ENCODE measurements around the gene ADA. TPM values are rescaled to one million over a fixed set of nuclear protein-coding genes. Genes with fewer than 3 reads are reported as not detected.
A peak's percentile ranks its signal among the peaks of the same experiment; 100 is the strongest.

ADA gene
- polyA plus RNA-seq, 1 experiment, result 12.6 TPM

GRCh38 chr20:44643596-44644229 lies 7.8 kb downstream of the ADA start:
- Histone ChIP-seq H3K9me3 (ENCODE audit: control insufficient read depth, insufficient read depth, low read length) (peaks cover 8% of the 10 kb centered on the region), H3K4me3 (ENCODE audit: low read depth, low read length) (no peak overlapping the region), H3K27me3 (ENCODE audit: control insufficient read depth, insufficient read depth, low read length) (peaks cover 2% of the 10 kb centered on the region), H3K27ac (ENCODE audit: low read depth, low read length) (peak overlapping the region; percentile 52)
- TF ChIP-seq CTCF (IDR thresholded peaks at IDR 0.05; ENCODE audit: low read depth, low read length), result no peak
- CTCF ChIA-PET, result interaction anchor here (2.2 kb wide), 1 partner anchor 40 kb away, joined by 5 read pairs; no protein-coding TSS in a partner anchor
- POLR2A ChIA-PET, result no interaction called here
- no peak for DNase-seq (ENCODE audit: low read depth, low spot score)

DNA sequence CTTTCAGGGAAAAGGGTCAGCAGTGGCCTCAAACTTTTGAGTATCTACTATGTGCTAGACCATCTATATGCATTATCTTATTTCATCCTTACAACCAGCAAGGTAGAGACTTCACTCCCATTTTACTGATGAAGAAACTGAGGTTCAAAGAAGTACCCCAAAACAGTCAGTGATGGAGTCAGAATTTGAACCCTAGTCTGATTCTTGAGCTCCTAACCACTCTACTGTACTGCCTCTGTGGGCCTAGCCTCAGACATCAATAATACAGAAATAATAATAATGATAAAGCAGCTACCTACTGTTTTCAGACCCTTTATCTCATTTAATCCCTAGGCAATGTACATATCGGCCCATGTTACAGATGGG lies 8.4 kb downstream of the ADA start:
- Histone ChIP-seq H3K27me3 (ENCODE audit: control insufficient read depth, insufficient read depth, low read length) (peaks cover under 1% of the 10 kb centered on the region), H3K27ac (ENCODE audit: low read depth, low read length) (peak overlapping the region; percentile 52), H3K9me3 (ENCODE audit: control insufficient read depth, insufficient read depth, low read length) (peaks cover 8% of the 10 kb centered on the region), H3K4me3 (ENCODE audit: low read depth, low read length) (no peak overlapping the region)
- ChIA-PET POLR2A (no interaction called here), CTCF (interaction anchor here (2.2 kb wide), 1 partner anchor 41 kb away, joined by 5 read pairs; no protein-coding TSS in a partner anchor)
- no peak for TF ChIP-seq CTCF (IDR thresholded peaks at IDR 0.05; ENCODE audit: low read depth, low read length)
- no peak for DNase-seq (ENCODE audit: low read depth, low spot score)

DNA sequence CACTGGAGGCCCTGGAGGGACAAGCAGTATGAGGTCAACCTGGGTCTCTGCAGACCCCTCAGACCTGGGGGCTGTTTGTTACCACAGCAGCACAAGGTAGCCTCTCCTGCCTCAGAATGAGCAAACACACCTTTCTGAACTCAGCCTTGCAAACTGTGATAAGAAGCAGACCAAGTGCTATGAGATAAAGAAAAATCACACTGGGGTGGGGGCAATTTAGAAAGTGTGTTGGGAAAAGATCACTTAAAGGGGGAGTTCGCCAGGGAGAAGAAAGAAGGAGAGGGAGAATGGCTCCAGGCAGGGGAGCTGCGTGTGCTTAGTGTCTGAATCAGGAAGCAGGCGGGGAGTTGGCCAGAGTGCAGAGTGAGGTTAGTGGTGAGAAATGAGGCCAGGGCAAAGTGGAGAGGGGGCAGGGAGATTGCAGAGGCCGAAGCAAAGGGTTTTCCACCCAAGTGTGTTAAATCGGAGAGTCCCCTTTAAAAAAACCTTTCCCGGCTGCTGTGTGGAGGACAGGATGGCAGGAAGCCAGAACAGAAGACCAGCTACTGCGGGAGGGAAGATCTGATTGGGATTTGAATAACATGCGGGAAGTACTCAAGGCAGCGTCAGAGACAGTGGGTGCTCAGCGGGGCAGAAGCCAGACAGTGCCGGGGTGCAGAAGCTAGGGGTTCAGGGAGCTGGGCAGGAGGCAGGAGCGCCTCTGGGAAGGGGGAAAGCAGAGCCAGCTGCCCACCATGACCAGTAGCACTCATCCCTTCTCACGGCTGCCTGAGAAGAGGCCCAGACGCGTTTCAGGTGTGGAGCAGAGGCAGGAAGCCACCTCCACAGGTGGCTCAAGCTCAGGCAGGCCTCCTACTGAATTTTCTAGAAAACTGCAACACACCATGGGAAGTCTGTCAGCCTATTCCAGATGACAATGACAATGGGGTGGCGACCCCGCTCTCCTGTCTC lies 9.0 kb downstream of the ADA start:
- H3K4me3 ChIP-seq (ENCODE audit: low read depth, low read length), result no peak overlapping the region
- ChIA-PET POLR2A (no interaction called here), CTCF (interaction anchor here (2.2 kb wide), 1 partner anchor 41 kb away, joined by 5 read pairs; no protein-coding TSS in a partner anchor)
- peaks cover 8% of the 10 kb centered on the region for H3K9me3 ChIP-seq (ENCODE audit: control insufficient read depth, insufficient read depth, low read length)
- peak overlapping the region; percentile 65 for H3K27ac ChIP-seq (ENCODE audit: low read depth, low read length)
- no peak for TF ChIP-seq CTCF (IDR thresholded peaks at IDR 0.05; ENCODE audit: low read depth, low read length)
- H3K27me3 ChIP-seq (ENCODE audit: control insufficient read depth, insufficient read depth, low read length), result no peaks in the 10 kb centered on the region
- DNase-seq (ENCODE audit: low read depth, low spot score), result peak; percentile 58

DNA sequence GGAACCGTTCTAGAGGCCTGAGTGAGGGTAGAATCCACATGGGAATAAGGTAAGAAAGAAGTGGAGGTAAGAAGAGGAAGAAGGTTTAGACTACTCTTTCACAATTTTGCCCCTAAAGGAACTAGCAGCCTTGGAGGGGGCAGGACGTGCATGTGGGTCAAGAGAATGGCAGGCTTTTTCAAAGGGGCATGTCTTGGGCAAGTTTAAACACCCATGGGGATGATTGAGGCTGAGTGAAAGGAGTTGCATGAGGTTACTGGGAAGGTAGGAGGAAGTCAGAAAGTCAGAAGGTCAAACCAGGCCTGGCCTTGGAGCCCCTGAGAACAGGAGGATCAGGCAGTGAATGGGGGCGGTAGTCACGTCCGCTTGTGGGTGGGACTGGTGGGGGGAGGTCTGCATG lies 10.2 kb downstream of the ADA start:
- no peaks in the 10 kb centered on the region for H3K27me3 ChIP-seq (ENCODE audit: control insufficient read depth, insufficient read depth, low read length)
- no peak for TF ChIP-seq CTCF (IDR thresholded peaks at IDR 0.05; ENCODE audit: low read depth, low read length)
- peaks cover 8% of the 10 kb centered on the region for H3K9me3 ChIP-seq (ENCODE audit: control insufficient read depth, insufficient read depth, low read length)
- no peak overlapping the region for H3K4me3 ChIP-seq (ENCODE audit: low read depth, low read length)
- CTCF ChIA-PET, result no interaction called here
- H3K27ac ChIP-seq (ENCODE audit: low read depth, low read length), result no peak overlapping the region
- POLR2A ChIA-PET, result no interaction called here
- no peak for DNase-seq (ENCODE audit: low read depth, low spot score)

DNA sequence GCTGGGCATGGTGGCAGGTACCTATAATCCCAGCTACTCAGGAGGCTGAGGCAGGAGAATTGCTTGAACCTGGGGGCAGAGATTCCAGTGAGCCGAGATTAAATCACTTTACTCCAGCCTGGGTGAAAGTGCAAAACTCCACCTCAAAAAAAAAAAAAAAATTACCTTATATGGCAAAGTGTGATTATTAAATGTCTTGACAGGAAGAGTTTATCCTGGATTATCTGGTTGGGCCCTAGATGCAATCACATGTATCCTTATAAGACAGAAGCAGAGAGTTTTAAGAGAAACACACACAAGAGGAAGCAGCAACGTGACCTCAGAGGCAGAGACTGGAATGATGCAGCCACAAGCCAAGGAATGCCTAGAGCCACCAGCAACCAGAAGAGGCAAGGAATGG lies 11.0 kb downstream of the ADA start:
- CTCF ChIA-PET, result no interaction called here
- POLR2A ChIA-PET, result no interaction called here
- no peak overlapping the region for H3K27ac ChIP-seq (ENCODE audit: low read depth, low read length)
- no peaks in the 10 kb centered on the region for H3K27me3 ChIP-seq (ENCODE audit: control insufficient read depth, insufficient read depth, low read length)
- peaks cover 8% of the 10 kb centered on the region for H3K9me3 ChIP-seq (ENCODE audit: control insufficient read depth, insufficient read depth, low read length)
- H3K4me3 ChIP-seq (ENCODE audit: low read depth, low read length), result no peak overlapping the region
- TF ChIP-seq CTCF (IDR thresholded peaks at IDR 0.05; ENCODE audit: low read depth, low read length), result no peak
- DNase-seq (ENCODE audit: low read depth, low spot score), result no peak

Data from AG04450 (cell line).